IMR-90 (cell line): ENCODE results near the gene CCDC171. TPM values are rescaled to one million over a fixed set of nuclear protein-coding genes. Genes with fewer than 3 reads are reported as not detected.

Source experiments
- ATAC-seq: fragments of 200-7000 bp; cut with Tn5 transposase; 2 replicates; pipeline ENCODE4 v1.9.1; 2020; ENCODE audit warnings: low read depth, mild to moderate bottlenecking, moderate library complexity
- Bru-seq: library from RNA; stranded (reverse); fragments of 400-500 nt; gene quantifications from one replicate; lab custom pipeline; 2021; lab: Mats Ljungman, UMichigan
- BruChase-seq, 2 experiments: library from RNA; stranded (reverse); fragments of 400-500 nt; gene quantifications; one replicate each; lab custom pipeline; 2021; lab: Mats Ljungman, UMichigan
- BruUV-seq: library from RNA; stranded (reverse); fragments of 400-500 nt; replicated peaks from 2 replicates; lab custom pipeline; 2021; lab: Mats Ljungman, UMichigan
- CTCF ChIA-PET: fragments of 300-600 bp; formaldehyde crosslinking; extraction: SDS; loops from one replicate; lab custom pipeline; 2021; ENCODE audit warnings: antibody characterized with exemption; lab: Yijun Ruan, JAX
- POLR2A ChIA-PET: fragments of 300-600 bp; sonication (Branson Sonifier 250); formaldehyde crosslinking; loops from one replicate; lab custom pipeline; 2022; ENCODE audit warnings: antibody characterized with exemption; ENCODE audit not compliant: unreplicated experiment; lab: Charles Lee
- DNase-seq: peaks from one replicate; pipeline ENCODE4 v3.0.0; 2013
- H2AFZ ChIP-seq: replicated peaks from 2 replicates; pipeline ENCODE3; 2013; ENCODE audit warnings: low read length, mild to moderate bottlenecking; ENCODE audit not compliant: poor library complexity
- H2AK5ac ChIP-seq: 2 replicates; pipeline ENCODE4 v1.6.1; 2013; ENCODE audit warnings: low read depth, low read length, inconsistent platforms
- H2AK9ac ChIP-seq: replicated peaks from 2 replicates; pipeline ENCODE3; 2013; ENCODE audit warnings: mild to moderate bottlenecking, low read depth, low read length, moderate library complexity; ENCODE audit not compliant: poor library complexity
- H2BK120ac ChIP-seq: 2 replicates; pipeline ENCODE4 v1.6.1; 2013; ENCODE audit warnings: low read depth, low read length, inconsistent platforms
- H2BK15ac ChIP-seq: 3 replicates; pipeline ENCODE4 v1.6.1; 2013; ENCODE audit warnings: low read depth, low read length, inconsistent platforms
- H2BK20ac ChIP-seq: 2 replicates; pipeline ENCODE4 v1.6.1; 2013; ENCODE audit warnings: low read depth, mild to moderate bottlenecking, inconsistent platforms, low read length, moderate library complexity
- H2BK5ac ChIP-seq: 2 replicates; pipeline ENCODE4 v1.6.1; 2013; ENCODE audit warnings: mild to moderate bottlenecking, low read depth, low read length, inconsistent platforms; ENCODE audit not compliant: poor library complexity, severe bottlenecking
- H3K14ac ChIP-seq: replicated peaks from 2 replicates; pipeline ENCODE4 v1.6.1; 2013; ENCODE audit warnings: low read depth, low read length, inconsistent platforms
- H3K18ac ChIP-seq: 2 replicates; pipeline ENCODE4 v1.6.1; 2013; ENCODE audit warnings: low read depth, low read length, control low read depth
- H3K23ac ChIP-seq: 2 replicates; pipeline ENCODE4 v1.6.1; 2013; ENCODE audit warnings: low read depth, low read length, inconsistent platforms
- H3K27ac ChIP-seq: 2 replicates; pipeline ENCODE4 v1.5.1; 2013; ENCODE audit warnings: mild to moderate bottlenecking, control low read depth, low read length; ENCODE audit not compliant: insufficient read depth
- H3K27me3 ChIP-seq: 2 replicates; pipeline ENCODE4 v1.6.1; 2013; ENCODE audit warnings: low read length; ENCODE audit not compliant: control insufficient read depth, insufficient read depth
- H3K36me3 ChIP-seq: 2 replicates; pipeline ENCODE4 v1.6.1; 2013; ENCODE audit warnings: low read length, mixed read lengths; ENCODE audit not compliant: control insufficient read depth, insufficient read depth
- H3K4ac ChIP-seq: 2 replicates; pipeline ENCODE4 v1.6.1; 2013; ENCODE audit warnings: low read depth, low read length, inconsistent platforms
- H3K4me1 ChIP-seq: 2 replicates; pipeline ENCODE4 v1.6.1; 2013; ENCODE audit warnings: low read length, mixed read lengths; ENCODE audit not compliant: control insufficient read depth, insufficient read depth
- H3K4me2 ChIP-seq: 2 replicates; pipeline ENCODE4 v1.6.1; 2013; ENCODE audit warnings: low read depth, mild to moderate bottlenecking, control low read depth, low read length, moderate library complexity
- H3K4me3 ChIP-seq: 2 replicates; pipeline ENCODE4 v1.5.1; 2013; ENCODE audit warnings: low read depth, mild to moderate bottlenecking, control low read depth, low read length, moderate library complexity; ENCODE audit not compliant: insufficient read depth
- H3K56ac ChIP-seq: 2 replicates; pipeline ENCODE4 v1.6.1; 2013; ENCODE audit warnings: low read length, inconsistent platforms; ENCODE audit not compliant: insufficient read depth; ENCODE audit errors: extremely low read depth
- H3K79me1 ChIP-seq, 2 experiments: 2 replicates each; pipeline ENCODE4 v1.6.1; 2013; ENCODE audit warnings: low read length in 2 of 2, inconsistent platforms in 1 of 2, low read depth in 1 of 2
- H3K9ac ChIP-seq: 2 replicates; pipeline ENCODE4 v1.6.1; 2013; ENCODE audit warnings: low read depth, low read length, control low read depth
- H3K9me1 ChIP-seq: 2 replicates; pipeline ENCODE4 v1.6.1; 2013; ENCODE audit warnings: low read length, inconsistent platforms; ENCODE audit not compliant: insufficient read depth
- H3K9me3 ChIP-seq: 2 replicates; pipeline ENCODE4 v1.6.1; 2013; ENCODE audit warnings: low read length; ENCODE audit not compliant: control insufficient read depth, insufficient read depth
- H4K20me1 ChIP-seq: 2 replicates; pipeline ENCODE4 v1.6.1; 2013; ENCODE audit warnings: low read length, inconsistent platforms; ENCODE audit not compliant: insufficient read depth
- H4K5ac ChIP-seq: 2 replicates; pipeline ENCODE4 v1.6.1; 2013; ENCODE audit warnings: mild to moderate bottlenecking, low read depth, low read length, control low read depth
- H4K8ac ChIP-seq, 2 experiments: 2 replicates each; pipeline ENCODE4 v1.6.1; 2013; ENCODE audit warnings: low read depth in 2 of 2, low read length in 2 of 2, control low read depth in 1 of 2, inconsistent platforms in 1 of 2
- H4K91ac ChIP-seq: 2 replicates; pipeline ENCODE4 v1.6.1; 2013; ENCODE audit warnings: low read depth, low read length, inconsistent platforms; ENCODE audit not compliant: insufficient read depth
- BHLHE40 ChIP-seq: fragments of 150-350 bp; IDR thresholded peaks from 2 replicates; pipeline ENCODE4 v1.6.1; 2016; ENCODE audit warnings: mild to moderate bottlenecking, low read depth, low read length
- CHD1 ChIP-seq: IDR thresholded peaks from 2 replicates; pipeline ENCODE4 v1.6.1; 2012; ENCODE audit warnings: low read depth, low read length, improper control_type of control experiment
- CTCF ChIP-seq: conservative IDR thresholded peaks from 2 replicates; pipeline ENCODE4 v1.5.1; 2012; ENCODE audit warnings: mild to moderate bottlenecking, low read depth, low read length, improper control_type of control experiment
- FOS ChIP-seq: fragments of 150-350 bp; IDR thresholded peaks from 2 replicates; pipeline ENCODE4 v1.6.1; 2016; ENCODE audit warnings: low read depth, low read length
- MAFK ChIP-seq: IDR thresholded peaks from 2 replicates; pipeline ENCODE4 v1.6.1; 2012; ENCODE audit warnings: low read depth, low read length, improper control_type of control experiment
- NFE2L2 ChIP-seq: fragments of 150-350 bp; IDR thresholded peaks from 2 replicates; pipeline ENCODE4 v1.6.1; 2016; ENCODE audit warnings: low read depth, mild to moderate bottlenecking, low read length
- POLR2A ChIP-seq: IDR thresholded peaks from 2 replicates; pipeline ENCODE4 v1.6.1; 2012; ENCODE audit warnings: mild to moderate bottlenecking, low read depth, low read length
- RAD21 ChIP-seq: IDR thresholded peaks from 2 replicates; pipeline ENCODE4 v1.6.1; 2012; ENCODE audit warnings: low read length, improper control_type of control experiment
- RCOR1 ChIP-seq: IDR thresholded peaks from 2 replicates; pipeline ENCODE4 v1.6.1; 2012; ENCODE audit warnings: mild to moderate bottlenecking, low read length, improper control_type of control experiment; ENCODE audit not compliant: insufficient replicate concordance
- RFX5 ChIP-seq: IDR thresholded peaks from 2 replicates; pipeline ENCODE4 v1.8.0; 2012; ENCODE audit warnings: low read depth, mild to moderate bottlenecking, low read length, moderate library complexity
- SMC3 ChIP-seq: fragments of 150-350 bp; IDR thresholded peaks from 2 replicates; pipeline ENCODE4 v1.6.1; 2016; ENCODE audit warnings: low read depth, mild to moderate bottlenecking, antibody characterized with exemption, low read length, moderate library complexity
- WGBS, 2 experiments: methylation state at CpG; one replicate each; pipeline versions ENCODE4 v1.1.5 to v1.1.7; 2013; ENCODE audit warnings: missing lambda C conversion rate in 2 of 2; ENCODE audit not compliant: insufficient read length in 1 of 2; ENCODE audit errors: extremely low coverage in 2 of 2; 5-methylcytosine and 5-hydroxymethylcytosine counted together
- dilution Hi-C: fragments of 300-500 bp; cut with HindIII; formaldehyde crosslinking; loops from one replicate; pipeline ENCODE4 v1.14.3; 2018; ENCODE audit warnings: low sequenced_read_pairs; ENCODE audit not compliant: unreplicated experiment
- in situ Hi-C: fragments of 300-500 bp; cut with MboI; formaldehyde crosslinking; loops from 3 replicates; pipeline ENCODE4 v1.14.3; 2019; ENCODE audit warnings: low sequenced_read_pairs, inconsistent platforms, mixed read lengths
- intact Hi-C: fragments of 100-400 bp; cut with micrococcal nuclease; formaldehyde crosslinking; loops from 2 replicates; pipeline ENCODE4 v1.10.0; 2022
- long read RNA-seq: library from polyadenylated mRNA; unstranded; transcript quantifications from one replicate; pipeline ENCODE4 v2.0.0, GENCODE V29; 2021; ENCODE audit not compliant: unreplicated experiment
- polyA plus RNA-seq, 3 experiments: library from polyadenylated mRNA; depleted of rRNA; stranded (reverse); fragments of >200 nt; gene quantifications; 2 replicates each; pipeline ENCODE4 v1.2.3, GENCODE V29; 2012; ENCODE audit warnings: low replicate concordance in 1 of 3
- total RNA-seq: library from RNA; depleted of rRNA; stranded (reverse); fragments of >200 nt; gene quantifications from 2 replicates; pipeline ENCODE4 v1.2.3, GENCODE V29; 2012; rRNA removed
- TF ChIP-seq, protein P1 (sequence below): fragments of 150-350 bp; IDR thresholded peaks from 2 replicates; pipeline ENCODE4 v1.6.1; 2016; ENCODE audit warnings: low read depth, mild to moderate bottlenecking, low read length, moderate library complexity, borderline replicate concordance

CCDC171 gene
- total RNA-seq: 2.2 and 2.5 TPM in 2 replicates
- polyA plus RNA-seq (2012; rRNA removed): 0.33 and 0.63 TPM in 2 replicates
- 0.05 and 0.07 TPM in 2 replicates for polyA plus RNA-seq (2012; cell fraction: cytosol; rRNA removed)
- 0.41 and 3.6 TPM in 2 replicates for polyA plus RNA-seq (2012; cell fraction: nucleus; rRNA removed; ENCODE audit: low replicate concordance)
- percentile 43 among the genes with signal in this experiment for Bru-seq, nascent RNA
- BruChase-seq, experiment 1, labeled RNA remaining after a 6-hour chase: percentile 38 among the genes with signal in this experiment
- BruChase-seq, experiment 2, labeled RNA remaining after a 2-hour chase: percentile 43 among the genes with signal in this experiment
- long read RNA-seq, partial matches to known transcripts: 3 of 6 reads
- long read RNA-seq, other reads (novel, unspliced or antisense): 3 of 6 reads

DNA sequence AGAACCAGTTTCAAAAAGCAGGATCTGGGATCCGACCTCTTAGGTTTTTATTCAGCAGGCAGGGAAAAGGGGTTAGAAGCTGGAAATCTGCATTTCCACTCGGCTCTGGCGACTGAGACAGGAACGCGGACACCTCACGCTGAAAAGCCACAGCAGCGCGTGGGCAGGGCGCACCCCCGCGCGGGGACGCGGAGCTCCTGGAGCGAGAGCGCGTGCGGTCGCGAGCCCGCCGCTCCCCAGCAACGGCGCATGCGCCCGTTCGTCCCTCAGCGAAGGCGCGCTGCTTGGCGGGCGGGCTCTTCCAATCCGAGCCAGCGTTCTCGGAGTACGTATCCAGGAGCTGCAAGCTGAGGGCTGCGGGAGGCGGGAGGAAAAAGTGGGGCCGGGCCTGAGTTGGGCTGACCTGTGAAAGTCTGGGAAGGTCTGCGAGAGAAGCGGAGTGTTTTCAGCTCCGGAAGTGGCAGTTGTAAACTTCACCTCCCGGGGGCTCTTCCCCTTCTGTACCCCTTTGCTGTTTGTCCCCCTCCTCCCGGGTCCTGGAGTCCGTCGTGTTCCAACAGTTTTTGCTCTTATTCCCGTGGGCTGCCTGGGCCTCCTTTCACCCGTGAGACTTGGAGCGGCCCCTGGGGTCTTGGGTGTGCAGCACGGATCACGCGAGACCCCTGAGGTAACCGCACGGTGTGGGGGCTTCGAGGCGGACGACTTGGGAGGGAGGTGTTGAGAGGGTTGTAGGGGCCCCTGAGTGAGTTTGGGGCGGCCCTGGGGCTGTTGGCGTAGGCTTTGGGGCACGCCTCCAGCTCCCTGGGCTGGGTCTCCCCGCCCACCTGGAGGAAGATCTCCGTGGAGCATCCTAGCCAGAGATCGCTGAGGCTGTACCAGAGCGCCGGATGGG, at the start of gene CCDC171:
TSS of gene CCDC171 (plus strand) at position 408 of the 892 bp plus-strand sequence. CDS start 11,046 bp downstream, outside the sequence.
- Histone ChIP-seq H2AK5ac (no peak within 1 kb of the TSS), H4K91ac (peak within 1 kb of the TSS; percentile 50), H4K20me1 (no peaks in the 10 kb centered on the region), H3K9me1 (no peaks in the 10 kb centered on the region), H4K5ac (peak within 1 kb of the TSS; percentile 46), H3K4me1 (no peaks in the 10 kb centered on the region), H3K9ac (peak within 1 kb of the TSS; percentile 74), H3K23ac (peak within 1 kb of the TSS; percentile 71), H2BK120ac (peak within 1 kb of the TSS; percentile 55), H3K27me3 (no peaks in the 10 kb centered on the region), H3K4me3 (peak within 1 kb of the TSS; percentile 62), H3K56ac (peak within 1 kb of the TSS; percentile 76), H3K18ac (peak within 1 kb of the TSS; percentile 38; the same call in 1 of the 2 replicates), H3K27ac (peak within 1 kb of the TSS; percentile 85), H2BK15ac (no peak within 1 kb of the TSS; the same call in 2 of the 3 replicates), H2BK20ac (0 out of 2 replicates have a peak within 1 kb of the TSS, but pooled peaks have one; percentile 8), H3K79me1 (no peaks in the 10 kb centered on the region; a peak in 1 of 4 replicates), H2AFZ (peak within 1 kb of the TSS; percentile 99), H3K36me3 (no peaks in the 10 kb centered on the region), H3K9me3 (no peaks in the 10 kb centered on the region), H2BK5ac (peak within 1 kb of the TSS; percentile 73), H3K4me2 (peak within 1 kb of the TSS; percentile 93), H3K4ac (peak within 1 kb of the TSS; percentile 81), H4K8ac (peak within 1 kb of the TSS; percentile 18 to 86; a peak in 3 of 4 replicates), H3K14ac (peak within 1 kb of the TSS; percentile 62), H2AK9ac (peak within 1 kb of the TSS; percentile 77)
- ChIA-PET POLR2A (interaction anchor here (0.5 to 0.6 kb wide), 3 partner anchors 10 to 41 kb away, joined by 3 to 4 read pairs (median 3); no protein-coding TSS in a partner anchor), CTCF (interaction anchor here (0.6 to 1.2 kb wide), 5 partner anchors 14 to 129 kb away, joined by 3 to 4 read pairs (median 3); no protein-coding TSS in a partner anchor)
- in situ Hi-C loops: no loop called here
- DNase-seq: peak; percentile 95
- 0% methylated on average over 20 of the region's 65 CpGs; no CpG with 5 or more reads in 1 of the 2 experiments for WGBS, 2 experiments
- no TSS peak for BruUV-seq
- dilution Hi-C loops: no loop called here
- ATAC-seq: peak; percentile 99
- intact Hi-C loops: loop anchor here (1.0 kb wide), 1 partner anchor 53 kb away; no protein-coding TSS in a partner anchor
- TF ChIP-seq MAFK: no peak
- TF ChIP-seq RAD21: no peak
- no peak for TF ChIP-seq FOS
- peak; percentile 31; the same call in 1 of the 2 replicates for TF ChIP-seq RFX5
- TF ChIP-seq NFE2L2: no peak
- TF ChIP-seq, protein P1, sequence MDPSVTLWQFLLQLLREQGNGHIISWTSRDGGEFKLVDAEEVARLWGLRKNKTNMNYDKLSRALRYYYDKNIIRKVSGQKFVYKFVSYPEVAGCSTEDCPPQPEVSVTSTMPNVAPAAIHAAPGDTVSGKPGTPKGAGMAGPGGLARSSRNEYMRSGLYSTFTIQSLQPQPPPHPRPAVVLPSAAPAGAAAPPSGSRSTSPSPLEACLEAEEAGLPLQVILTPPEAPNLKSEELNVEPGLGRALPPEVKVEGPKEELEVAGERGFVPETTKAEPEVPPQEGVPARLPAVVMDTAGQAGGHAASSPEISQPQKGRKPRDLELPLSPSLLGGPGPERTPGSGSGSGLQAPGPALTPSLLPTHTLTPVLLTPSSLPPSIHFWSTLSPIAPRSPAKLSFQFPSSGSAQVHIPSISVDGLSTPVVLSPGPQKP: 0 out of 2 replicates have a peak, but pooled peaks have one; percentile 37
- TF ChIP-seq CHD1: no peak
- peak; percentile 35; the same call in 1 of the 2 replicates for TF ChIP-seq POLR2A
- TF ChIP-seq CTCF: no peak
- TF ChIP-seq RCOR1: peak; percentile 26
- TF ChIP-seq SMC3: no peak
- no peak for TF ChIP-seq BHLHE40
